Keratinocyte (primary cell): Measurements from ENCODE around the gene C2CD3. TPM values are rescaled to one million over a fixed set of nuclear protein-coding genes. Genes with fewer than 3 reads are reported as not detected.

Experiments
- DNase-seq: peaks from one replicate; pipeline ENCODE4 v3.0.0-alpha.2; 2011; ENCODE audit warnings: low read depth, missing footprints, low spot score
- FAIRE-seq: peaks from 2 replicates; lab custom pipeline; 2011; peaks lifted over from hg19 to GRCh38; lab: Jason Lieb, UNC
- H2AFZ ChIP-seq: 2 replicates; pipeline ENCODE4 v1.6.0; 2012; ENCODE audit warnings: low read length, control low read depth, inconsistent platforms; ENCODE audit not compliant: control insufficient read depth
- H3K27ac ChIP-seq: 2 replicates; pipeline ENCODE4 v1.5.1; 2011; ENCODE audit warnings: low read length; ENCODE audit not compliant: control insufficient read depth, insufficient read depth
- H3K27me3 ChIP-seq: 3 replicates; pipeline ENCODE4 v1.6.0; 2011; ENCODE audit warnings: low read length; ENCODE audit not compliant: control insufficient read depth, insufficient read depth; ENCODE audit errors: extremely low read depth
- H3K36me3 ChIP-seq, 2 experiments: 2 replicates in 1 of 2; 3 replicates in 1 of 2; pipeline ENCODE4 v1.5.1; 2011; ENCODE audit warnings: low read length in 2 of 2, mild to moderate bottlenecking in 1 of 2; ENCODE audit not compliant: control insufficient read depth in 2 of 2, insufficient read depth in 2 of 2; ENCODE audit errors: extremely low read depth in 1 of 2
- H3K4me1 ChIP-seq: 3 replicates; pipeline ENCODE4 v1.5.1; 2011; ENCODE audit warnings: low read length; ENCODE audit not compliant: control insufficient read depth, insufficient read depth; ENCODE audit errors: extremely low read depth
- H3K4me2 ChIP-seq: 3 replicates; pipeline ENCODE4 v1.6.0; 2011; ENCODE audit warnings: low read depth, low read length; ENCODE audit not compliant: control insufficient read depth, insufficient read depth; ENCODE audit errors: extremely low read depth
- H3K4me3 ChIP-seq, 3 experiments: fragments of 200-600 bp in 1 of 3; sonication (generic) in 1 of 3; 2 replicates in 2 of 3; 3 replicates in 1 of 3; pipeline ENCODE4 v1.5.1; 2011 to 2016; ENCODE audit warnings: low read length in 3 of 3, mild to moderate bottlenecking in 3 of 3, control low read depth in 2 of 3, inconsistent platforms in 1 of 3, low read depth in 1 of 3, mixed read lengths in 1 of 3, mixed run types in 1 of 3, moderate library complexity in 1 of 3; ENCODE audit not compliant: control insufficient read depth in 2 of 3, insufficient read depth in 2 of 3; ENCODE audit errors: extremely low read depth in 1 of 3
- H3K79me2 ChIP-seq: 2 replicates; pipeline ENCODE4 v1.6.0; 2012; ENCODE audit warnings: low read length; ENCODE audit not compliant: control insufficient read depth, insufficient read depth
- H3K9ac ChIP-seq: 3 replicates; pipeline ENCODE4 v1.6.0; 2011; ENCODE audit warnings: low read length; ENCODE audit not compliant: control insufficient read depth, insufficient read depth; ENCODE audit errors: extremely low read depth
- H3K9me1 ChIP-seq: 3 replicates; pipeline ENCODE4 v1.6.0; 2011; ENCODE audit warnings: low read length; ENCODE audit not compliant: control insufficient read depth, insufficient read depth; ENCODE audit errors: extremely low read depth
- H3K9me3 ChIP-seq: 2 replicates; pipeline ENCODE4 v1.5.1; 2012; ENCODE audit warnings: low read depth, low read length; ENCODE audit not compliant: control insufficient read depth
- H4K20me1 ChIP-seq: 3 replicates; pipeline ENCODE4 v1.6.0; 2011; ENCODE audit warnings: low read length; ENCODE audit not compliant: control insufficient read depth, insufficient read depth; ENCODE audit errors: extremely low read depth
- EZH2 ChIP-seq: IDR thresholded peaks from one replicate; pipeline ENCODE4 v1.6.1; 2012; ENCODE audit warnings: inconsistent platforms, mild to moderate bottlenecking, low read length, moderate library complexity
- dilution Hi-C: fragments of 300-500 bp; cut with MboI; formaldehyde crosslinking; loops from one replicate; pipeline ENCODE4 v1.7.0; 2020; ENCODE audit warnings: low sequenced_read_pairs; ENCODE audit not compliant: extremely low pct_ligation_motif_present
- polyA plus RNA-seq, 5 experiments: library from polyadenylated mRNA; depleted of rRNA in 3 of 5; stranded (reverse) in 3 of 5; stranded (forward) in 1 of 5; unstranded in 1 of 5; fragments of >200 nt; gene quantifications; 1 replicate in 1 of 5; 2 replicates in 3 of 5; 3 replicates in 1 of 5; pipeline versions ENCODE4 v1.2.1 to v1.2.3, GENCODE V29; 2011 to 2012; ENCODE audit warnings: missing spikeins in 2 of 5, low read depth in 1 of 5, low replicate concordance in 1 of 5
- TF ChIP-seq, protein P1 (sequence below), 3 experiments: IDR thresholded peaks in 1 of 3; conservative IDR thresholded peaks in 1 of 3; optimal IDR thresholded peaks in 1 of 3; 2 replicates in 2 of 3; 3 replicates in 1 of 3; pipeline versions ENCODE3 to v1.5.1; 2011; ENCODE audit warnings: low read length in 3 of 3, mild to moderate bottlenecking in 3 of 3, moderate library complexity in 2 of 3, control low read depth in 1 of 3, inconsistent platforms in 1 of 3; ENCODE audit not compliant: insufficient read depth in 2 of 3; ENCODE audit errors: extremely low read depth in 1 of 3

The C2CD3 gene
- polyA plus RNA-seq, 1 donor (not counting 4 experiments of a cell fraction or from before 2014, with no cell fraction given), result 9.8 TPM

DNA sequence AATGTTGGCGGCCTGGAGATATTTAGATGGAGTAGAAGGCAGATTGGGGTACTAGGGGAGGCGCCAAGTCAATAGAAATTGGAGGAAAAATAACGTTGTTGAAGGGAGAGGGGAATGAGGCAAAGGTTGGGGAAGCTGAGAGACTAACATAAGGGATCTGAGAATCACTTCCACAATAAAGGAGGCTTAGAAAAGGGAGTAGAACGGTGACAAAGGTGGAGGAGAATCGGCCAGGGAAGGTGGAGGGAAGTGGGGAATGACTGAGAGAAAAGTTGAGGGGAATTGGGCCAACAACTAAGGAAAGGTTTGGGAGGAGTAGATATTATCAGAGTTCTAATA lies 797 bp upstream of the C2CD3 start:
- H3K9ac ChIP-seq, result peak overlapping the region; percentile 91
- H3K9me3 ChIP-seq, result no peaks in the 10 kb centered on the region
- peak overlapping the region; percentile 85 to 91 (median 89) for H3K4me3 ChIP-seq
- H3K4me1 ChIP-seq, result peaks cover 15% of the 10 kb centered on the region
- DNase-seq (no peak), FAIRE-seq (no peak)
- H3K79me2 ChIP-seq, result peaks cover 62% of the 10 kb centered on the region
- H3K4me2 ChIP-seq, result peak overlapping the region; percentile 74
- H3K9me1 ChIP-seq, result no peaks in the 10 kb centered on the region
- H3K27me3 ChIP-seq, result no peaks in the 10 kb centered on the region
- TF ChIP-seq, protein P1, sequence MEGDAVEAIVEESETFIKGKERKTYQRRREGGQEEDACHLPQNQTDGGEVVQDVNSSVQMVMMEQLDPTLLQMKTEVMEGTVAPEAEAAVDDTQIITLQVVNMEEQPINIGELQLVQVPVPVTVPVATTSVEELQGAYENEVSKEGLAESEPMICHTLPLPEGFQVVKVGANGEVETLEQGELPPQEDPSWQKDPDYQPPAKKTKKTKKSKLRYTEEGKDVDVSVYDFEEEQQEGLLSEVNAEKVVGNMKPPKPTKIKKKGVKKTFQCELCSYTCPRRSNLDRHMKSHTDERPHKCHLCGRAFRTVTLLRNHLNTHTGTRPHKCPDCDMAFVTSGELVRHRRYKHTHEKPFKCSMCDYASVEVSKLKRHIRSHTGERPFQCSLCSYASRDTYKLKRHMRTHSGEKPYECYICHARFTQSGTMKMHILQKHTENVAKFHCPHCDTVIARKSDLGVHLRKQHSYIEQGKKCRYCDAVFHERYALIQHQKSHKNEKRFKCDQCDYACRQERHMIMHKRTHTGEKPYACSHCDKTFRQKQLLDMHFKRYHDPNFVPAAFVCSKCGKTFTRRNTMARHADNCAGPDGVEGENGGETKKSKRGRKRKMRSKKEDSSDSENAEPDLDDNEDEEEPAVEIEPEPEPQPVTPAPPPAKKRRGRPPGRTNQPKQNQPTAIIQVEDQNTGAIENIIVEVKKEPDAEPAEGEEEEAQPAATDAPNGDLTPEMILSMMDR (optimal IDR thresholded peaks at IDR 0.05 in 1 of 3, IDR thresholded peaks at IDR 0.05 in 1 of 3, conservative IDR thresholded peaks at IDR 0.05 in 1 of 3; ENCODE audit: extremely low read depth in 1 of 3, insufficient read depth in 2 of 3, low read length in 3 of 3), result no peak
- peak overlapping the region; percentile 84 for H3K27ac ChIP-seq
- peaks cover 0 to 3% of the 10 kb centered on the region in 2 experiments for H3K36me3 ChIP-seq
- H2AFZ ChIP-seq, result peak overlapping the region; percentile 97
- dilution Hi-C loops, result no loop called here
- no peaks in the 10 kb centered on the region for H4K20me1 ChIP-seq

DNA sequence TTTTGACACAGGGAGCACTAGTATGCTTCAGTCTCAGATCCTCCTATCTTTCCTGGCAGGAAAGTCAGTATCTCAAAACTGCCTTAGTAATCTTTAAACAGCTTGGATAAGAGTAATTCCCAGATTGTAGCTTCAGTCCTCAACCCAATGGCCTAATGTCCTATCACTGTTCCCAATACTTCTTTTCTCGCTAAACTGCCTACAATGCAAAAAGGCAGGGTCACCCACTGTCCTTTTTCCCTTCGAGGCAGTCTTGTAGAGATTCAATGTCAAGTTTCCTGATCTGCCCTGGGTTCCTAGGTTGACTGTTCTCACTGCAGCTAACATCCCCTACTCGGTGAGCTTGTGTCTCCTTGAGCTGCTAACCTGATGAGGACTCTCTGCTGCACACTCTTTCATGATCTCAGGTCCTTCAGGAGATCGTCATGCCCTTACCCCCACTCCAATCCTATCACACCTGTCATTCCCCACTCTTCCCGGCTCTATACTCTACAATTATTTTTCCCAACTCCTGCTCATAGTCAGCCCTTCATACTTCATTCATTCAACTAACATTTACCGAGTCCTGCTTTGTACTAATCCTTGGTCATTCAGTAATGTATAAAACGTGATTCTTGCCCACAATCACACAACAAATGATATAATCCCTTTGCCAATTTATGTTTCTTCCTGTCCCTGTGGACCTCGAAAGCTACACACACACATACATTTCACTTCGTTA lies 904 bp downstream of the C2CD3 start:
- Histone ChIP-seq H3K27ac (peak overlapping the region; percentile 66), H3K4me1 (peaks cover 15% of the 10 kb centered on the region), H3K4me3 (peak overlapping the region; percentile 85 to 94 (median 88)), H3K9me1 (no peaks in the 10 kb centered on the region), H3K9me3 (no peaks in the 10 kb centered on the region), H3K36me3 (peaks cover 0 to 3% of the 10 kb centered on the region in 2 experiments), H4K20me1 (no peaks in the 10 kb centered on the region), H3K79me2 (peaks cover 50% of the 10 kb centered on the region), H2AFZ (peak overlapping the region; percentile 96), H3K27me3 (no peaks in the 10 kb centered on the region), H3K4me2 (peak overlapping the region; percentile 98), H3K9ac (peak overlapping the region; percentile 75)
- peak; percentile 53 for FAIRE-seq
- dilution Hi-C loops, result no loop called here
- no peak for TF ChIP-seq EZH2
- TF ChIP-seq, protein P1 (optimal IDR thresholded peaks at IDR 0.05 in 1 of 3, IDR thresholded peaks at IDR 0.05 in 1 of 3, conservative IDR thresholded peaks at IDR 0.05 in 1 of 3; ENCODE audit: extremely low read depth in 1 of 3, insufficient read depth in 2 of 3, low read length in 3 of 3), result no peak
- no peak for DNase-seq
